ENCODE data around the gene NCAM2. TPM values are rescaled to one million over a fixed set of nuclear protein-coding genes. Genes with fewer than 3 reads are reported as not detected.

Gene NCAM2
- total RNA-seq, 1 donor from 2014 or later, result 1.3 TPM

DNA sequence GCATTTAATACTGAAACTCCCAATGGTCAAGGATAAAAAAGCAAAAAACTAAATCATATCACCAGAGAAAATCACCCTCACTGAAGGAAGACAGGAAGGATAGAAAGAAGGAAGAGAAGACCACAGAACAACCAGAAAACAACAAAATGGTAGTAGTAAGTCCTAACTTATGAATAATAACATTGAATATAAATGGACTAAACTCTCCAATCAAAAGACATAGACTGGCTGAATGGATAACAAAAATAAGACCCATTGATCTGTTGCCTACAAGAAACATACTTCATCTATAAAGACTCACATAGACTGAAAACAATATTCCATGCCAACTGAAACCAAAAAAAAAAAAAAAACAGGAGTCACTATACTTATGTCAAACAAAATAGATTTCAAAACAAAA is 347.7 kb downstream of the NCAM2 start:
- TF ChIP-seq CTCF (IDR thresholded peaks at IDR 0.05; ENCODE audit: insufficient read depth, low read length, severe bottlenecking), result no peak
- H3K27me3 ChIP-seq (ENCODE audit: control insufficient read depth, insufficient read depth, low read length), result no peaks in the 10 kb centered on the region
- H3K4me3 ChIP-seq (ENCODE audit: low read depth, low read length), result no peak overlapping the region
- no peak for DNase-seq (ENCODE audit: low read depth)
- H3K36me3 ChIP-seq (ENCODE audit: control insufficient read depth, insufficient read depth, low read length), result no peaks in the 10 kb centered on the region
- no peak for FAIRE-seq

GRCh38 chr21:21366277-21366676 is 368.1 kb downstream of the NCAM2 start:
- Histone ChIP-seq H3K4me3 (ENCODE audit: low read depth, low read length) (no peak overlapping the region), H3K27me3 (ENCODE audit: control insufficient read depth, insufficient read depth, low read length) (no peaks in the 10 kb centered on the region)
- no peak for FAIRE-seq

GRCh38 chr21:21367583-21367982 is 369.4 kb downstream of the NCAM2 start:
- Histone ChIP-seq H3K36me3 (ENCODE audit: control insufficient read depth, insufficient read depth, low read length) (no peaks in the 10 kb centered on the region), H3K27me3 (ENCODE audit: control insufficient read depth, insufficient read depth, low read length) (no peaks in the 10 kb centered on the region), H3K4me3 (ENCODE audit: low read depth, low read length) (no peak overlapping the region)
- no peak for FAIRE-seq
- TF ChIP-seq CTCF (IDR thresholded peaks at IDR 0.05; ENCODE audit: insufficient read depth, low read length, severe bottlenecking), result no peak
- DNase-seq (ENCODE audit: low read depth), result no peak

More at GRCh38 chr21:21366277-21366676, 368.1 kb downstream of the NCAM2 start:
- no peak for TF ChIP-seq CTCF (IDR thresholded peaks at IDR 0.05; ENCODE audit: insufficient read depth, low read length, severe bottlenecking)
- H3K36me3 ChIP-seq (ENCODE audit: control insufficient read depth, insufficient read depth, low read length), result no peaks in the 10 kb centered on the region
- no peak for DNase-seq (ENCODE audit: low read depth)

DNA sequence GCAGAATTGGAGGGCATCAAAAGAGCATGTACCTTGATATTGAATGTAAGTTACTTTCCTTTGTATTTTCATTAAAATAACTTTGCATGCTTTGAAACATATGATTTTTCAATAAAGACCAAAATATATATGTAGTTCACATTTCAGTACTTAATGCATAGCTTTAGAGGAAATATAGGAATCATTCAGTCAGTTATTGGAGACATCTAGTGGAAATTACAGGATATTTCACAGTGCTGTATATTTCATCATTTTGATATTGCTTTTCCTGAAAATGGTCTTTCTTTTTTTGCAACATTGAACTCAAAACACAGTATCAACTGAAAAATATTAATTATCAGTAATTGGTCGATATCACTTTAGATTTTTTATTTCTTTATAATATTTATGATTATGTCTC is 375.8 kb downstream of the NCAM2 start:
- H3K36me3 ChIP-seq (ENCODE audit: control insufficient read depth, insufficient read depth, low read length), result no peaks in the 10 kb centered on the region
- no peaks in the 10 kb centered on the region for H3K27me3 ChIP-seq (ENCODE audit: control insufficient read depth, insufficient read depth, low read length)
- TF ChIP-seq CTCF (IDR thresholded peaks at IDR 0.05; ENCODE audit: insufficient read depth, low read length, severe bottlenecking), result no peak
- no peak for FAIRE-seq
- H3K4me3 ChIP-seq (ENCODE audit: low read depth, low read length), result no peak overlapping the region
- DNase-seq (ENCODE audit: low read depth), result no peak

- DNase-seq (ENCODE audit: low read depth) (no peak), FAIRE-seq (no peak)
- Histone ChIP-seq H3K36me3 (ENCODE audit: control insufficient read depth, insufficient read depth, low read length) (no peaks in the 10 kb centered on the region), H3K4me3 (ENCODE audit: low read depth, low read length) (no peak overlapping the region), H3K27me3 (ENCODE audit: control insufficient read depth, insufficient read depth, low read length) (no peaks in the 10 kb centered on the region)
- TF ChIP-seq CTCF (IDR thresholded peaks at IDR 0.05; ENCODE audit: insufficient read depth, low read length, severe bottlenecking), result no peak
Measured at GRCh38 chr21:21383126-21383525, 384.9 kb downstream of the NCAM2 start.

DNA sequence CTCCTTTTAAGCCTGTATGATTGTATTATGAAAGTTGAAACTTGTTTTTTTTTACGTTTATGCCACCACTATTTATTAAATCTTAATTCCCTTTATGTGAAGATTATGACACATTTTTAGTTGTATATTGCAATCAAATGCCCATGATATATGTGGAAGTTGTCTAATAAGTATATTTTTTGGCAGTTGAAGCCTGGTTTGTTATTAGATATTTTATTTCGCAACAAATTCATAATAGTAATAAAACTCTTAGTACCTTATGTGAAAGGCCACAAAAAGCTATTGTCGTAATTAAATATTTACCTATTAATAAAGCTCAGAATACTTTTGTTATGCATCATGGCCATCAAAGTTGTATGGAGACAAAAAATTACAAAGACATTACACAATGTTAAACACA is 386.8 kb downstream of the NCAM2 start:
- no peak overlapping the region for H3K4me3 ChIP-seq (ENCODE audit: low read depth, low read length)
- TF ChIP-seq CTCF (IDR thresholded peaks at IDR 0.05; ENCODE audit: insufficient read depth, low read length, severe bottlenecking), result no peak
- FAIRE-seq (no peak), DNase-seq (ENCODE audit: low read depth) (no peak)
- H3K36me3 ChIP-seq (ENCODE audit: control insufficient read depth, insufficient read depth, low read length), result no peaks in the 10 kb centered on the region
- H3K27me3 ChIP-seq (ENCODE audit: control insufficient read depth, insufficient read depth, low read length), result no peaks in the 10 kb centered on the region
